Raji (cell line): ENCODE results near the gene OFD1.

ENCODE experiments used
- POLR2A ChIP-seq: IDR thresholded peaks from 2 replicates; pipeline ENCODE4 v1.6.1; 2011; ENCODE audit warnings: low read depth, low read length, control low read depth; ENCODE audit not compliant: insufficient read depth

The OFD1 gene

GRCh38 chrX:13797512-13797911, 63.0 kb downstream of the OFD1 start:
- TF ChIP-seq POLR2A, result no peak

DNA sequence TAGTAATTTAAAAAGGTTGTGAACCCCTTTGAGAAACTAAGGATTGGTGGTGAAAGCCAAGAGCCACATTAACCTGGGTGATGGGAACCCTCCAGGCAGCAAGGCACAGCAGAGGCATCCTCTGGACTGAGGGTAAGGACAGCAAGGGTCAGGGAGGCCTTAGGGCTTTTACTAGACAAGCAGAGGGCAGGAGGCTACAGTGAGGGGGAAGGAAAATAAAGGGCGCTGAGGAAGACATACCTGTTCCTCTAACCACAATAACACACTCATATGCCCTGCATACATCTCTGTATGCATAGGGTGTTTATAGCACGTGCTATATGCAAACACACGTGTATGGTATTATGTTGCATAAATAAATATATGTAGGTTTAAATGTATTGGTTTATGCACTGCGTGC, 63.6 kb downstream of the OFD1 start:
- no peak for TF ChIP-seq POLR2A

DNA sequence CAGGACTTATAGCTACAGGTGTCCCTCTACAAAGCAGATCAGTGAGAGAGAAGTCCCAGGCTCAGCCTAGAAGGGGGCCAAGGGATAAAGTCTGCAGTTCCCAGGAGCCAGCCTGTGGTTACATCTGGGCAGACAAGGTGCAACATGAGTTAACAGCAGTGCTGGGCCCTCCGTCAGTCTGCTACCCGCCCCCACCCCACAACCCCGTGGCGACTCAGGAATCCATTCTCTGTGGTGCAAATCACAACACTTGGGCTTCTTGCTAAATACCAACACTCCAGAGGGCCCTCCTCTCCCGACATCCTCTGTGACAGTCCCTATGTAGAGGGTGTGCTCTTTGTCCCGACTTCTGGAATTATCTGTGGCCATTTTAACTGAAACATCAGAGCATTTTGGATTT, 68.6 kb downstream of the OFD1 start:
- no peak for TF ChIP-seq POLR2A

GRCh38 chrX:13805241-13805640, 70.7 kb downstream of the OFD1 start:
- no peak for TF ChIP-seq POLR2A

DNA sequence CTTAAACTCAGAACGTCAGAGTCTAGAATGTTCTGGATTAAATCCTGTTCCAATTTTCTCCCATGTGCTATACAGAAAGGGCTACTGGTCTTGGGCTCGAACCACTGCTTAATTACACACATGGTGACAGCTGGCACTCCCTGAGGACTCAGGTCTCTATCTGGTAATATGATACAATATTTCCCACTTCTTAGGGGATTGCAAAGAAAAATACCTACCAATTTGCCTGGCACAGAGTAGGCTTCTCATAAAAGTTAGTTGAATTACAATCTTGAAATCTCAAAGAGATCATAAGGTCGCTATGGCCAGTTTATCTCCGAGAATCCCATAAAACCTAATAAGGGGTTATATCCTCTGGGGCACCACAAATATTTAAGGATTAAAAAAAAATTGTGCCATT, 73.7 kb downstream of the OFD1 start:
- no peak for TF ChIP-seq POLR2A

GRCh38 chrX:13808865-13809264, 74.3 kb downstream of the OFD1 start:
- TF ChIP-seq POLR2A, result no peak

DNA sequence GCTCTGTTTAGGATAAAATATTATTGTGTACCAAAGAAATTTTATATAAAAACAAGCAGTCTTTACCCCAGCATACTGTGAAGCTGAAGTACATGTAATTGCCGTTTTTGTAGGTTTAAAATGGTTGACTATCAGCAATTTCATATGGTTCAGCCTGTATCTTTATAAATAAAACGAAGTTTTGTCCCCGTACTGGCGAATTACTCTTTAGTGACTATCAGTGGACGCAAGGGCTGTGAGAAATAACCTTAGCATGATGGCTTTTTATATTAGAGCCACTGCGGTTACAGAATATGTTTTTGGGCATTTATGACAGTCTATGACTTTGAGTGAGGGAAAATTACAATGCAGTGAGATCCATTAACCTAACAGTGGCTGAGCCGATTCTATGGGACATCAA, 81.1 kb downstream of the OFD1 start:
- TF ChIP-seq POLR2A, result no peak

DNA sequence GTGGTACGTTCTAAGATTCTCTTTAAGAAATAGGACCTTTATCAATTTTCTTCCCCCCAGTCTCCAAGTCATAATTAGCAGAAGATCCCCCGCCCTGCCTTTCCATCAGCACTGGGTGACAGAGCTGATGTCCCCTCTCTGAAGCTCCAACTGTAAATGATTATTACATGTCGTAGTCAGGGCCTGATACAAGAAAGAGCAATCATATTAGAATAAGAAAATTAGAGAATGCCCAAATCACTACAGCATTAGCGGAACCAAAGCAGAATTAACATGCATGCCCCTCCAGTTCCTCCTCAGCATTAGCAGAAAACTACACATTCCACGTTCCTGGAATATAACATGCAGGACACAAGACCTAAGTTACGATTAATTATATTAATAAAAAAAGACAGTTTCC, 81.6 kb downstream of the OFD1 start:
- TF ChIP-seq POLR2A, result no peak

DNA sequence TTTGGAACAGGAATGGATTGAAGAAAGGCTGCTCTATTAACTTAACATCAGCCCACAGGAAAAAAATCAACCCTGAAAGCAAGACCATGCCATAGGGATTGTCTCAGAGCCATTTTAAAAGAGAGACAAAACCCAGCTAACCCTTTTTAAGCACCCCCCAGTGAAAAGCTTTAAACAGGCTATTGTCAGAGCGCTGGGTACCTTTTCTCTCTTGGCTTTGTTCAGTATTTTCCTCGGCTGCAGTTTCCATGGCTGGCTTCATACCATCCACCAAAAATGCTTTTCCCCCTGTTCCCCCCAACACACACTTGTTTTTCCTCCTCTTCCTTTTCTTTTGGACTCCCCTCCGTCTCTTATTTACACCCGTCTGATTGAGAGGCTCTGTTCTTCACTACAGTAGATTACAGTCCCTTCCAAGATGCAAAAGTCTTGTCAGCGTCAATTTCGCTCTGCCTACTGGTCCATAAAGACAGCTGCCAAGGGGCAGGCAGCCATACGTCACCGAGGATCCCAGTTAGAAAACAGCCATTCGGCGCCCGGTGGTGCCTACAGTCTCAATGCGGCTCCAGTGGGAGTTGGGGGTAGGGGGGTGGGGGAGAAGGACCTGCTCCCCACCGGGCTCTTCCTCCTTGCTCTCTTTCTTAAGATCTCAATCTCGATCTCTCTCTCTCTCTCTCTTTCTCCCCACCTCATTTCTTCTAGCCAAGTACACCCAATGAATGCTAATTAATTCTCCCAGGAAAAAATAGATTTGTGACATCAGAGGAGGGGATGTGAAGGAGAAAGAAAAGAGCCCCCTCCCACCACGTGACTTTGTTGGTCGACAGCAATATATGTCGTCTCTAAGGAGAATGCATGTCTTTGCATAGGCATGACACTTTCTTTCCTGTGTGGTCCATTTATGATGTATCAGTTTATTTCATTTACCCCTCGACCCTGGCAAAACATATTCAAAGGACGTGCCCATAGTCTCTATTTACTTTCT, 82.4 kb downstream of the OFD1 start, which contains the start of gene GPM6B:
Gene GPM6B, minus strand, starts transcription at position 451 of the 985 bp plus-strand sequence. Its CDS starts 189 bp downstream, at position 262.
- no peak for TF ChIP-seq POLR2A
